Measurements from ENCODE around the gene CPNE7. TPM values are rescaled to one million over a fixed set of nuclear protein-coding genes. Genes with fewer than 3 reads are reported as not detected.

The CPNE7 gene
- total and polyA plus RNA-seq, 2 of the 8 experiments (the other 6 are each of a cell fraction or from before 2014, with no cell fraction given), result 10.0 to 23.7 TPM

DNA sequence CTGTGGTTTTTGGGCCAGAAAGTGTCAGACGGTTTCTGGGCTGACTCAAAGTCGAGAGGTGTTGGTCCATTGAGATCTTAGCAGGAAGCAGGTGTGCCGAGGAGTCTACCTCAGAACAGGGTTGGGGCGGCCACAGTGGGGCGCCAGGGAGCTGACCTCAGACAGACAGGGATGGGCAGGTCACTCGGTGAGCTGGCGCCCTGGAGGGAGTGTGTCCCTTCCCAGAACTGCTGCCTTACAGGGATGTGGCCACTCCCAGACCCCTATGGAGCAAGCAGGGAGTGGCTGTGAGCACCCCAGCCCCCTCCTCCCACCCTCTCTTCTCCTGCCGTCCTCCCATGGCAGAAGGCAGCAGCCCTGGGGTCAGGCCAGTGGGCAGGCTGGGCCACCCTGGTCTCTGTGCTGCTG is 23.9 kb downstream of the CPNE7 start:
- Histone ChIP-seq H4K5ac (ENCODE audit: insufficient read length, low read depth, low read length) (no peak overlapping the region), H2BK20ac (ENCODE audit: low read length) (no peak overlapping the region), H2AFZ (ENCODE audit: low read length) (no peak overlapping the region), H3K14ac (ENCODE audit: insufficient read length) (no peak overlapping the region), H3K9ac (replicated peaks in 1 of 4; ENCODE audit: extremely low read depth in 1 of 4, low read depth in 3 of 4, low read length in 3 of 4) (no peak overlapping the region), H3K27ac (ENCODE audit: low read depth, low read length) (no peak overlapping the region), H3K4me2 (ENCODE audit: insufficient read depth in 1 of 2, low read depth in 2 of 2, low read length in 2 of 2) (no peak overlapping the region), H3K79me1 (ENCODE audit: low read depth, low read length) (no peaks in the 10 kb centered on the region), H3K23ac (ENCODE audit: insufficient read length) (no peak overlapping the region), H3K4me1 (replicated peaks in 1 of 4; ENCODE audit: control insufficient read depth in 3 of 4, insufficient read depth in 4 of 4, low read length in 3 of 4) (peaks cover 0 to 11% (median 9%) of the 10 kb centered on the region in 4 experiments; a peak in 5 of 7 replicates), H3K36me3 (ENCODE audit: control insufficient read depth in 2 of 4, insufficient read depth in 4 of 4, low read length in 3 of 4) (no peaks in the 10 kb centered on the region), H4K8ac (ENCODE audit: extremely low read depth, insufficient read depth, low read length) (no peak overlapping the region), H4K91ac (replicated peaks; ENCODE audit: insufficient read length, low read length) (no peak overlapping the region), H3K27me3 (replicated peaks in 1 of 4; ENCODE audit: control insufficient read depth in 3 of 4, extremely low read depth in 1 of 4, insufficient read depth in 3 of 4, low read length in 3 of 4) (no peaks in the 10 kb centered on the region; a peak in 1 of 7 replicates), H2BK5ac (ENCODE audit: low read depth, low read length) (0 out of 2 replicates have a peak overlapping the region, but pooled peaks have one; percentile 56), H3K9me3 (ENCODE audit: insufficient read depth in 2 of 2, low read depth in 1 of 2, low read length in 1 of 2) (no peaks in the 10 kb centered on the region), H4K20me1 (replicated peaks in 1 of 2; ENCODE audit: control insufficient read depth in 1 of 2, insufficient read depth in 2 of 2, low read length in 2 of 2) (peaks cover 0 to 11% of the 10 kb centered on the region in 2 experiments), H3K18ac (ENCODE audit: extremely low read depth, low read length) (no peak overlapping the region; the same call in 1 of the 2 replicates), H3K4me3 (ENCODE audit: extremely low read depth in 1 of 4, insufficient read depth in 2 of 4, low read depth in 3 of 4, low read length in 4 of 4) (no peak overlapping the region), H3K79me2 (ENCODE audit: control insufficient read depth in 1 of 2, insufficient read depth in 2 of 2, low read length in 2 of 2) (no peaks in the 10 kb centered on the region), H3K23me2 (ENCODE audit: low read depth, low read length) (peaks cover 2% of the 10 kb centered on the region), H3K4ac (replicated peaks; ENCODE audit: insufficient read length, low read depth, low read length) (no peak overlapping the region), H2BK12ac (ENCODE audit: low read depth, low read length) (no peak overlapping the region), H2BK15ac (ENCODE audit: low read length) (0 out of 2 replicates have a peak overlapping the region, but pooled peaks have one; percentile 4), H2AK5ac (ENCODE audit: low read depth, low read length) (no peak overlapping the region), H3K56ac (replicated peaks; ENCODE audit: insufficient read length, low read depth, low read length) (no peak overlapping the region), H2BK120ac (replicated peaks; ENCODE audit: low read depth, low read length) (no peak overlapping the region)
- DNase-seq (ENCODE audit: low read depth in 1 of 2, low spot score in 2 of 2) (peak; percentile 61 to 88), FAIRE-seq (no peak)
- ChIA-PET CTCF (ENCODE audit: partially characterized antibody) (interaction anchor here (0.6 to 4.8 kb wide), 26 partner anchors 8 to 190 kb away, joined by 3 to 56 read pairs (median 4); partner anchors contain the start of gene DPEP1), POLR2A (ENCODE audit: partially characterized antibody) (interaction anchor here (0.6 to 1.2 kb wide), 8 partner anchors 10 to 186 kb away, joined by 3 to 5 read pairs (median 3); partner anchors contain the start of gene CDK10)
- TF ChIP-seq, protein P1, sequence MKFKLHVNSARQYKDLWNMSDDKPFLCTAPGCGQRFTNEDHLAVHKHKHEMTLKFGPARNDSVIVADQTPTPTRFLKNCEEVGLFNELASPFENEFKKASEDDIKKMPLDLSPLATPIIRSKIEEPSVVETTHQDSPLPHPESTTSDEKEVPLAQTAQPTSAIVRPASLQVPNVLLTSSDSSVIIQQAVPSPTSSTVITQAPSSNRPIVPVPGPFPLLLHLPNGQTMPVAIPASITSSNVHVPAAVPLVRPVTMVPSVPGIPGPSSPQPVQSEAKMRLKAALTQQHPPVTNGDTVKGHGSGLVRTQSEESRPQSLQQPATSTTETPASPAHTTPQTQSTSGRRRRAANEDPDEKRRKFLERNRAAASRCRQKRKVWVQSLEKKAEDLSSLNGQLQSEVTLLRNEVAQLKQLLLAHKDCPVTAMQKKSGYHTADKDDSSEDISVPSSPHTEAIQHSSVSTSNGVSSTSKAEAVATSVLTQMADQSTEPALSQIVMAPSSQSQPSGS (IDR thresholded peaks at IDR 0.05; ENCODE audit: low read length), result no peak
- TF ChIP-seq EP300 (IDR thresholded peaks at IDR 0.05; ENCODE audit: borderline replicate concordance in 1 of 2, low read depth in 2 of 2, low read length in 2 of 2), result no peak
- TF ChIP-seq TCF12 (IDR thresholded peaks at IDR 0.05; ENCODE audit: low read depth, low read length), result 0 out of 2 replicates have a peak, but pooled peaks have one; percentile 20
- TF ChIP-seq TBP (IDR thresholded peaks at IDR 0.05; ENCODE audit: low read depth, low read length), result 0 out of 2 replicates have a peak, but pooled peaks have one; percentile 15
- peak; percentile 59 to 72 for TF ChIP-seq RAD21 (IDR thresholded peaks at IDR 0.05 in 1 of 2, conservative IDR thresholded peaks at IDR 0.05 in 1 of 2; ENCODE audit: low read depth in 2 of 2, low read length in 2 of 2)
- TF ChIP-seq, protein P2, sequence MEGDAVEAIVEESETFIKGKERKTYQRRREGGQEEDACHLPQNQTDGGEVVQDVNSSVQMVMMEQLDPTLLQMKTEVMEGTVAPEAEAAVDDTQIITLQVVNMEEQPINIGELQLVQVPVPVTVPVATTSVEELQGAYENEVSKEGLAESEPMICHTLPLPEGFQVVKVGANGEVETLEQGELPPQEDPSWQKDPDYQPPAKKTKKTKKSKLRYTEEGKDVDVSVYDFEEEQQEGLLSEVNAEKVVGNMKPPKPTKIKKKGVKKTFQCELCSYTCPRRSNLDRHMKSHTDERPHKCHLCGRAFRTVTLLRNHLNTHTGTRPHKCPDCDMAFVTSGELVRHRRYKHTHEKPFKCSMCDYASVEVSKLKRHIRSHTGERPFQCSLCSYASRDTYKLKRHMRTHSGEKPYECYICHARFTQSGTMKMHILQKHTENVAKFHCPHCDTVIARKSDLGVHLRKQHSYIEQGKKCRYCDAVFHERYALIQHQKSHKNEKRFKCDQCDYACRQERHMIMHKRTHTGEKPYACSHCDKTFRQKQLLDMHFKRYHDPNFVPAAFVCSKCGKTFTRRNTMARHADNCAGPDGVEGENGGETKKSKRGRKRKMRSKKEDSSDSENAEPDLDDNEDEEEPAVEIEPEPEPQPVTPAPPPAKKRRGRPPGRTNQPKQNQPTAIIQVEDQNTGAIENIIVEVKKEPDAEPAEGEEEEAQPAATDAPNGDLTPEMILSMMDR (IDR thresholded peaks at IDR 0.05; ENCODE audit: control extremely low read depth in 1 of 3, insufficient read depth in 1 of 3, low read depth in 1 of 3, low read length in 3 of 3), result peak; percentile 81 to 85 (median 82)
- WGBS, 2 experiments (ENCODE audit: extremely low coverage in 1 of 2, insufficient coverage in 1 of 2, insufficient read length in 1 of 2, insufficient replicate concordance in 2 of 2, low coverage in 1 of 2, low lambda C conversion rate in 2 of 2, missing lambda C conversion rate in 1 of 2), result 34% methylated on average over 8 of the region's 8 CpGs; no CpG with 5 or more reads in 1 of the 2 experiments

Measured in H1 (cell line).